ENCODE data around the gene SLC22A31.
"Not testable (repeated sequence)": the region's sequence is repeated elsewhere in the genome, so short reads cannot be mapped to it uniquely, and the experiment has no call there.

Gene SLC22A31

GRCh38 chr16:89200124-89200849 lies at the start of gene SLC22A31:
Gene SLC22A31, minus strand, starts transcription at chr16:89200537. Its CDS starts 36 bp downstream, at chr16:89200501.
- TF ChIP-seq, protein P1, sequence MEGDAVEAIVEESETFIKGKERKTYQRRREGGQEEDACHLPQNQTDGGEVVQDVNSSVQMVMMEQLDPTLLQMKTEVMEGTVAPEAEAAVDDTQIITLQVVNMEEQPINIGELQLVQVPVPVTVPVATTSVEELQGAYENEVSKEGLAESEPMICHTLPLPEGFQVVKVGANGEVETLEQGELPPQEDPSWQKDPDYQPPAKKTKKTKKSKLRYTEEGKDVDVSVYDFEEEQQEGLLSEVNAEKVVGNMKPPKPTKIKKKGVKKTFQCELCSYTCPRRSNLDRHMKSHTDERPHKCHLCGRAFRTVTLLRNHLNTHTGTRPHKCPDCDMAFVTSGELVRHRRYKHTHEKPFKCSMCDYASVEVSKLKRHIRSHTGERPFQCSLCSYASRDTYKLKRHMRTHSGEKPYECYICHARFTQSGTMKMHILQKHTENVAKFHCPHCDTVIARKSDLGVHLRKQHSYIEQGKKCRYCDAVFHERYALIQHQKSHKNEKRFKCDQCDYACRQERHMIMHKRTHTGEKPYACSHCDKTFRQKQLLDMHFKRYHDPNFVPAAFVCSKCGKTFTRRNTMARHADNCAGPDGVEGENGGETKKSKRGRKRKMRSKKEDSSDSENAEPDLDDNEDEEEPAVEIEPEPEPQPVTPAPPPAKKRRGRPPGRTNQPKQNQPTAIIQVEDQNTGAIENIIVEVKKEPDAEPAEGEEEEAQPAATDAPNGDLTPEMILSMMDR (IDR thresholded peaks at IDR 0.05; ENCODE audit: low read depth, low read length): no peak
- H3K4me3 ChIP-seq (ENCODE audit: low read depth, low read length): no peak within 1 kb of the TSS

- no peak overlapping the region; the same call in 1 of the 2 replicates for H3K4me3 ChIP-seq (ENCODE audit: low read depth, low read length)
- TF ChIP-seq, protein P1 (IDR thresholded peaks at IDR 0.05; ENCODE audit: low read depth, low read length): no peak
Measured at GRCh38 chr16:89248196-89248982, 48.1 kb upstream of the SLC22A31 start.

DNA sequence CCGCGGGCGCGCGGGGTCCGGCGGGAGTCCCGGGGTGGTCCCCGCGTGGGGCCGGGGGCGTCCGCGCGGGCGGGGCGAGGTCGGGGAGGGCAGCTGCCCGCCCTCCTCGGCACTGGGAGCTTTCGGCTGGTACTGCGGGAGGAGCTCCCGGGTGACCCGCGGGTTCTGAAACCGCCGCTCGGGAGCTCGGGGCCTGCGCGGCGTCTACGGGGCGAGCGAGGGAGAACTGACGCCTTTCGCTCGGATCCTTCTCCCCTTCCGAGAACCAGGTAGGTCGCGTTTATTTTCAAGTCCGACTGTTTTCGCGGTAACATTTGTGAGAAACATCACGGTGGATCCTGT lies 47.4 kb upstream of the SLC22A31 start:
- peak overlapping the region; percentile 46 for H3K4me3 ChIP-seq (ENCODE audit: low read depth, low read length)

- peak overlapping the region; percentile 53 for H3K4me3 ChIP-seq (ENCODE audit: low read depth, low read length)
- TF ChIP-seq, protein P1 (IDR thresholded peaks at IDR 0.05; ENCODE audit: low read depth, low read length): no peak
Measured at GRCh38 chr16:89246903-89247733, 46.8 kb upstream of the SLC22A31 start.

DNA sequence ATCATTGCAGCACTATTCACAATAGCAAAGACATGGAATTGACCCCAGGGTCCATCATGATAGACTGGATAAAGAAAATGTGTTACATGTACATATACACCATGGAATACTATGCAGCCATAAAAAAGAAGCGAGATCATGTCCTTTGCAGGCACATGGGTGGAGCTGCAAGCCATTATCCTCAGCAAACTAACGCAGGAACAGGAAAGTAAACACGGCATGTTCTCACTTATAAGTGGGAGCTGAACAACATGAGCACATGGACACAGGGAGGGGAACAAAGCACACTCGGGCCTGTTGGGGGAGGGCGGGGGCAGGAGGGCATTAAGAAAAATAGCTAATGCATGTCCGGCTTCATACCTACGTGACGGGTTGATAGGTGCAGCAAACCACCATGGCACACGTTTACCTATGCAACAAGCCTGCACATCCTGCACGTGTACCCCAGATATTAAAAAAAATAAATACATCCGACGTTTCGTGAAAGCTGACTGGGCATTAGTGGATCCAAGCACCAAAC lies 46.1 kb upstream of the SLC22A31 start:
- TF ChIP-seq, protein P1 (IDR thresholded peaks at IDR 0.05; ENCODE audit: low read depth, low read length): no peak
- H3K4me3 ChIP-seq (ENCODE audit: low read depth, low read length): peak overlapping the region; percentile 53

DNA sequence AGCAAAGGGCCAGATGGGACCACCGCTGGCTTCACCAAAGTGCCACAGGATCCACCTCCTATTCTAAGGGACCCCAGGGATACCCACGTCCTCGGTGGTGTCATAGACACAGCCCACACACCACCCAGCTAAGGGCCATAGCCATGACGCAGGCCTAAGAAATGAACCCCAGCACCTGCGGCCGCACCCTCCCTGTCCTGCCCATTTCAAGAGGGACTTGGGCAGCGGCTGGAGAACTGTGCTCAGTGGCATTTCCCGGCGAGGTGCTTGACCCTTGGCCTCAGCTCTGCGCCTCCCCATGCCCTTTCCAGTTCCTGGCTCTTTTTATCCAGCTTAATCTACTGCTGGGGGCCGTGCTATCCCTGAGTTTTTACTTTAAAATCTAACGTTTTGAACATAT lies 44.4 kb upstream of the SLC22A31 start:
- TF ChIP-seq, protein P1 (IDR thresholded peaks at IDR 0.05; ENCODE audit: low read depth, low read length): no peak
- no peak overlapping the region for H3K4me3 ChIP-seq (ENCODE audit: low read depth, low read length)

- not testable (repeated sequence) for H3K4me3 ChIP-seq (ENCODE audit: low read depth, low read length)
Measured at GRCh38 chr16:89244264-89244663, 43.9 kb upstream of the SLC22A31 start.

All from WI38 (cell line).